GM12878 (cell line): ENCODE results near the gene SPATA31C1.

Experiments
- BMI1 ChIP-seq: fragments of 450-650 bp; IDR thresholded peaks from 2 replicates; pipeline ENCODE4 v1.6.1; 2016; ENCODE audit warnings: mild to moderate bottlenecking, moderate library complexity, borderline replicate concordance
- CHD2 ChIP-seq: IDR thresholded peaks from 2 replicates; pipeline ENCODE4 v1.6.1; 2011; ENCODE audit warnings: low read depth, low read length, improper control_type of control experiment, borderline replicate concordance
- CTCF ChIP-seq, 3 experiments: IDR thresholded peaks in 2 of 3; conservative IDR thresholded peaks in 1 of 3; 2 replicates each; pipeline ENCODE4 v1.5.1; 2011; ENCODE audit warnings: low read depth in 3 of 3, low read length in 3 of 3, mild to moderate bottlenecking in 3 of 3, control low read depth in 2 of 3, moderate library complexity in 2 of 3, inconsistent platforms in 1 of 3, mixed read lengths in 1 of 3; ENCODE audit not compliant: control insufficient read depth in 2 of 3, insufficient read depth in 1 of 3; ENCODE audit errors: extremely low read depth in 1 of 3
- EP300 ChIP-seq, 2 experiments: fragments of 150-350 bp in 1 of 2; IDR thresholded peaks; 2 replicates each; pipeline ENCODE4 v1.6.1; 2011 to 2012; ENCODE audit warnings: low read depth in 2 of 2, low read length in 2 of 2, borderline replicate concordance in 1 of 2, improper control_type of control experiment in 1 of 2, inconsistent platforms in 1 of 2; ENCODE audit not compliant: control insufficient read depth in 1 of 2
- HDAC2 ChIP-seq: fragments of 200-600 bp; sonication (generic); IDR thresholded peaks from 2 replicates; pipeline ENCODE4 v1.6.1; 2017
- RBBP5 ChIP-seq: fragments of 200-600 bp; sonication (generic); conservative IDR thresholded peaks from 2 replicates; pipeline ENCODE4 v1.6.1; 2016
- TBL1XR1 ChIP-seq: IDR thresholded peaks from 2 replicates; pipeline ENCODE4 v1.6.1; 2012; ENCODE audit warnings: low read depth, low read length, improper control_type of control experiment
- ZBTB33 ChIP-seq: fragments of 450-650 bp; IDR thresholded peaks from 2 replicates; pipeline ENCODE4 v1.6.1; 2017; ENCODE audit warnings: mild to moderate bottlenecking

- TF ChIP-seq CTCF (IDR thresholded peaks at IDR 0.05 in 2 of 3, conservative IDR thresholded peaks at IDR 0.05 in 1 of 3; ENCODE audit: control insufficient read depth in 2 of 3, extremely low read depth in 1 of 3, insufficient read depth in 1 of 3, low read depth in 3 of 3, low read length in 3 of 3), result no peak
- TF ChIP-seq EP300 (IDR thresholded peaks at IDR 0.05; ENCODE audit: borderline replicate concordance in 1 of 2, control insufficient read depth in 1 of 2, low read depth in 2 of 2, low read length in 2 of 2), result no peak
- TF ChIP-seq TBL1XR1, result no peak
- no peak for TF ChIP-seq CHD2
- TF ChIP-seq HDAC2, result no peak
- no peak for TF ChIP-seq ZBTB33
- TF ChIP-seq BMI1, result no peak
- no peak for TF ChIP-seq RBBP5
Measured at GRCh38 chr9:87875831-87876545, 41.8 kb upstream of the SPATA31C1 start.
